Fibroblast of gingiva (primary cell): Measurements from ENCODE around the gene ST3GAL3.
"Not testable (repeated sequence)": the region's sequence is repeated elsewhere in the genome, so short reads cannot be mapped to it uniquely, and the experiment has no call there.

ENCODE experiments used
- DNase-seq: peaks from one replicate; pipeline ENCODE4 v3.0.0-alpha.2; 2011; ENCODE audit warnings: low read depth

ST3GAL3 gene

DNA sequence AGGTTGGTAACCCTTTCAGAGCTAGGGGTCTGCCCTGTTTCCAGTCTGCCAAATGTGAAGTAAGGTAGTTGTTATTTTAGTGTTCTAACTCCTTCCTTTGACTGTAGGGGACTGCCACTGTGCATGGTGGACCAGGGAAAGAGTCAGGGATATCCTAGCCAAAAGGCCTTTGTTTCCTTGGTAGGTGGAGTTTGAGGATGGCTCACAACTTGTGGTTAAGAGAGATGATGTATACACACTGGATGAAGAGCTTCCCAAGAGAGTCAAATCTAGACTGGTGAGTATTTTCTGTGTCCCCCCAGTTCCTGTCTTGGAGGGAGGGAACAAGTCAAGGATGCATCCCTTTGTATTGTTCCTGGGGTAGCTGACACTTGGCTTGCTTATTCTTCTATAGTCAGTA is 3.5 kb upstream of the ST3GAL3 start:
- no peak for DNase-seq

DNA sequence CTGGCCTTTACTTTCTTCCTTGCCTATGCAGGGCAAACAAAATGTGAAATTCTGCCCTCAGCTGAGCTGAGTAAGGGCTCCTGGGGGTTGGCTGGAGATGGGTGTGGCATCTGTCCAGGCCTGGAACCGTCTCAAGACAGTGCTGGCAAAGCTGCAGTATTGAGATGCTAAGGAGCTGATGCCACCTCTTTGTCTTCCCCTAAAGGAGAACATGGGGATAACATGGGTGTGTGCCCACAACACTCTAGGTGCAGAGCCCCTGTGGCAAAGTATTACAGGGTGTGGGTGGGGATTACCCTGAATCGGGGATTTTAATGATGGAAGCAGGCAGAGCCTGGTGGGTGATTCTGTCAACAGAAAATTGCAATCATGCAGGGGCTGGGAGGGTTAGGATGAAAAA is 2.5 kb upstream of the ST3GAL3 start:
- DNase-seq, result peak; percentile 89

GRCh38 chr1:43705334-43705733 is 2.0 kb upstream of the ST3GAL3 start:
- DNase-seq, result no peak

DNA sequence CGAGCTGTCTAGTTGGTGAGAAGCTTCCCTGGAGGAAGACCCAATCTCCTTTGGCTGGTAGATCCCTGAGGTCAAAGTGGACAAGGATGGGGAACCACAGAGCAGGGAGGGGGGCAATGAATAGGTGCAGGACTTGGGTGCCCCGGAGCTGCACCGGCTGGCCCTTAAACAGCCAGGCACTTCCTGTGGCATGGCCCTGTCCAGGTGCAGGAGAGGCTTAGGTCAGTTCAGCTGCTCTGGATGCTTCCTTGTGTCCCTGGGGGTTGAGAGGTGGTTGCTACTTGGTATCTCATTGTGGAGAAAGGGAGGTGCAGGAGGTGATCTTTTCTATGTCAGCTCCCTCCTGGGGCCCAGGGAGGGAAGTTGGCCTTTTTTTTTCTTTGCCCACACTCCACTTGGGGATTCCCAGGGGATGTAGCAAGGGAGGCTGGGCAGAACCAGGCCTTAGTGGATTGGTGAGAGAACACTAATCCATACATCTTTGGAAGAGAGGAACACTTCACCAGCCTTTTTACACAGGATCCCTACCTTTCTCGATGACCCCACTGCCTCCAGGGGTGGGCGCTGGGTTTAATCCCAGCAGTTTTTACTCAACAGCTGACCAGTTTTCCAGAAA is 1.2 kb upstream of the ST3GAL3 start:
- DNase-seq, result no peak

DNA sequence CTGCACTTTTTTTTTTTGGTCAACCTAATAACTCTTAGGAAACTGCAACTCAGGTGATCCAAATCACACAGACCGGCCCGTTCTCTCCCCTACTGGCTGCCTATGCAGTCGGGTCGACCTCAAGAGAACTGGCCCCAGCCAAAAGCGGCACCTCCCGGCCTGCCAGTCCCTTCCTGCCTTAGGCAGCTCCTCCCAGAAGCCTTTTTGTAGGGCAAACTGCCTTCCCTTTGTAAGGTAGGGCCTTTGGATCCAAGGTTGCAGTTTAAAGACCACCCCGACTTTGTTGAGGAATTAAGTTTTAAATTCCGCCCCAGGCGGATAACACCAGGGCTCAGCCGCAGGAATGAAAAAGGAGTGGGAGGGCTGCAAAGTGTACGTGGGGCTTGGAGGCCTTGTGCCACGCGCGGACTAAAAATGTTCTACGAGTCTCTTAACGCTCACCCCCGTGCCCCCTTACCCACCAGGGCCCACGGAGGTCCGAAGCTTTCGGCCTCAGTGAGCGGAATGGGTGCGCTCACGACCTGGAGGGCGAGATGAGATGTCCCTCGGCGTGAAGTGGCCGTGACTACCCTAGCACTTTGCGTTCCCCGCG is 642 bp upstream of the ST3GAL3 start:
- DNase-seq, result no peak

- DNase-seq, result peak; percentile 34
Observed at GRCh38 chr1:43708002-43708410, 670 bp downstream of the ST3GAL3 start.

DNA sequence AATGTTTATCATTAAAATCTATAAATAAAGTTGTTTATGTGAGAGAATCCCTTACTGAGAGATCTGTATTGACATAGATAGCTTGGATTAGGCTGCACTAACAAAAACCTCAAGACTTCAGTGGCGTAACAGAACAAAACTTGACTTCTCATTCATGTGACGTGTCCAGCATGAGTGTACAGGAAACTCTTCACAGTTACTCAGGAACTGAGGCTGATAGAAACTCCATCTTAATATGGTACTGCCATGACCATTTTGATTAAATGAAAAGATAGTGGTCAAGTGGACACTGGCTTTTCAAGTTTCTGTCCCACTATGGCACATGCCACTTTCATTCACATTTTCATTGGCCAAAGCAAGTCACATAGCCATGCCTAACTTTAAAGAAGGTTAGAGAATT is 3.7 kb downstream of the ST3GAL3 start:
- peak; percentile 72 for DNase-seq

DNA sequence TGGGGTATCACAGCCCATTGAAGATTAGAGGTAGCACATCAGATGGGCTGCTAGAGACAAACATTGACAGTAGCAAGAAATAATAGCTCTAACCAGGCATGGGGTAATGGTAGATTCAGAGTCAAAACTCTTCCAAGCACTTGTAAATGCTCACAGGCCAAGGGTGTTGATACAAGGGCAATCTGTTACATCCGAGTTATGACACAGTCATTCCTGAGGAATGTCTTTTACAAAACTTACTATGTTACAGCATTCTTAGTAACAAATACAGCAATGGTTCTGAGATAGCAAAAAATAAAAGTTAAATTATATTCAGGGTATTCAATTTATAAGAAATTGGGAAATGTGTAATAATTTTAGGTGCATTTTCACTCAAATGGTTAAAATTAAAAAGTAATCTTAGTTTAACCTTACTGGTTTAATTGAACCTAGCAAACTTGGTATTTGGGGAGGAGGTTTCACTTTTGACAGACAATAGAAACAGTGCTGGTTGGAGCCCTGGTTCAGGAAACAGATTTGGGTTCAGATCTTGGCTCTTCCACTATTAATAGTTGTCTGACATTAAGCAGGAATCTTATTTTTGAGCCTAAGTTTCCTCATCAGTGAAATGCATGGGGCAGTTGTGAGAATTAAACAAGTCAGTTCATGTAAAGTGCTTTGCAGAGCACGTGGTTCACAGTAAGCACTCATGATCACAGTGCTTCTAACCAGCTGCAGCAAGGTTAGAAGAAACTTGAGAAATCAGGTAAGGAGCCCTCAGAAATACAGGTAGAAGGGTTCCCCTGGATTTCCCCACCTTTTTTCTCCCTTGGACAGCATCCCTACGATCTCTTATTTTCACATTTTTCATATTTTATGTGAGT is 4.4 kb downstream of the ST3GAL3 start:
- peak; percentile 77 for DNase-seq

GRCh38 chr1:43716559-43717281 is 9.4 kb downstream of the ST3GAL3 start:
- no peak for DNase-seq

- peak; percentile 81 for DNase-seq
Observed at GRCh38 chr1:43719063-43719462, 11.7 kb downstream of the ST3GAL3 start.

- not testable (repeated sequence) for DNase-seq
Observed at GRCh38 chr1:43719670-43720419, 12.5 kb downstream of the ST3GAL3 start.

GRCh38 chr1:43722810-43723209 is 15.5 kb downstream of the ST3GAL3 start:
- DNase-seq, result no peak

- DNase-seq, result no peak
Observed at GRCh38 chr1:43729816-43730463, 22.6 kb downstream of the ST3GAL3 start.

DNA sequence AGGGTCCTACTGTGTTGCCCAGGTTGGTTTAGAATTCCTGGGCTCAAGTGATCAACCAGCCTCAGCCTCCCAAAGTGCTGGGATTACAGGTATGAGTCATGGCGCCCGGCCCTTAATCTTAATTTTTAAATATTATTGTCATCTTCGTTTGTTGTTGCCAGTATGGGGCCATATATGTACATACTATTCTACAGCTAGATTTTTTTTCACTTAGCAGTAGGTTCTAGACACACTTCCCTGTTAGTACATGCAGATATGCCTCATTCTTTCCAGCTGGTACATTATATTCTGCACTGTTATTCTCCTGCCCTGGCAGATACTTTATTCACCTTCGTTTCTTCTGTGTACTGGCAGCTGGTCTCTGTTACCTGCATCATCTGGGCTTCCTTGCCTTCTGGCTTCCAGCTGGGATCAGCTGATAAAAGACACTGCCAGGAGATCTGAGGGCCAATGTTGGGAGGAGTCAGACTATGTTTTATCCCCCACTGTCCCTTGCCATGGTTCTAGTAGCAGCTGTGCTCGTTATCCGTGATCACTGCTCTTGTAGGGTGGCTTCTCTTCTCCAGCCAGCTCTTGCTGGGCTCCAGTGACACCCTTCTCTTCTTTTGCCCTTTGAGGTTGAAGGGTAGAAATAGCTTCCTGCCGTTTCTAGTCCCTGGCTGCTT is 24.7 kb downstream of the ST3GAL3 start:
- DNase-seq, result no peak

DNA sequence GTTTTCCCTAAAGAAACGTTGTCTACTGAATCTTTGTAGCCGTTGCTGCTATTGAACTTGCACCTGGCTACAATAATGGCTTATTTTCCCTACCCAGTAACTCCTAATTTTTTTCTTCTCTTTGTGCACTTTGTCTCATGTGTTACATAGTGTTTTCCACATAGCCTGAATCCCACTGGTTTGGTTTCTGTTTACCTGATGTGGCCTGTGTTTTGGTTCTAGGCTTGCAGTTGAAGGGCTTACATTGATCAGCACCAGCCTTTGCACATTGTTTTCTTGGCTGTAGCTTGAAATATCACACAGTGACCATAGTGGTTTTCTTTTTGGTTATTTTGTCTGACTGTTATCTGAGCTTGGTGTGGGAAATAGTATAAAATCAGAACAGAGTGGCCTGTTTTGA is 29.5 kb downstream of the ST3GAL3 start:
- DNase-seq, result no peak

DNA sequence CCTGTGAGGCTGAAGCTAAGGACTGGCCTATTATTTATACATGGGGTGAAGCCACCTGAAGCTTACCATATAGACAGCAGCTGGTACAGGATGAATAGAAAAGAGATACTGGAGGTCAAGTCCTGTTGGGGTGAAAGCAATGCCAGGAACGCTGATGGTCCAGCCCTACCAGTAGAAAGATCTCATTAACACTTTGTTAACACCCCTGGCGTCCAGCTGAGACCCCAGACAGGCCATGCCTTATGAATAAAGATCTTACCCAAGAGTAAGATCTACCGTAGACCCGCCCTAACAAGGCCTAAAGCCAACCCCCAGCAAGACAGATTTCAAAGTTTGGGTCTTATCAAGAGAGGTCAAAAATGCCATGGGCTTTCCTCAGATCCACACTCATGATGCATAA is 34.7 kb downstream of the ST3GAL3 start:
- no peak for DNase-seq

DNA sequence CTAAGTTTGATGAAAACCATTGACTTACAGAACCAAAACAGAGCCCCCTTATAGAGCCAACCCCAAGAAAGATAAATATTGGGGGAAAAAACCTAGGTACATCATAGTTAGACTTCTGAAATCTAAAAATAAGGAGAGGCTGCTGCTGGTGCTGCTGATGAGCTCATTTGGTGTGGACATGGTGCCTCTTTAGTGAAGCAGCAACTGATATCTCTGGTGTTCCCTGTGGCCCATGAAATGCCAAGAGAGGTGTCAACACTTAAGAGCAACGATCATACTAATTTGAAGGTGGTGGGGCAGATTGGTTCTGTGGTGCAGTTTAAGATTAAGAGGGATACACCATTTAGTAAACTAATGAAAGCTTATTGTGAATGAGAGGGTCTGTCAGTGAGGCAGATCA is 35.9 kb downstream of the ST3GAL3 start:
- DNase-seq, result no peak

GRCh38 chr1:43747736-43748135 is 40.4 kb downstream of the ST3GAL3 start:
- no peak for DNase-seq

DNA sequence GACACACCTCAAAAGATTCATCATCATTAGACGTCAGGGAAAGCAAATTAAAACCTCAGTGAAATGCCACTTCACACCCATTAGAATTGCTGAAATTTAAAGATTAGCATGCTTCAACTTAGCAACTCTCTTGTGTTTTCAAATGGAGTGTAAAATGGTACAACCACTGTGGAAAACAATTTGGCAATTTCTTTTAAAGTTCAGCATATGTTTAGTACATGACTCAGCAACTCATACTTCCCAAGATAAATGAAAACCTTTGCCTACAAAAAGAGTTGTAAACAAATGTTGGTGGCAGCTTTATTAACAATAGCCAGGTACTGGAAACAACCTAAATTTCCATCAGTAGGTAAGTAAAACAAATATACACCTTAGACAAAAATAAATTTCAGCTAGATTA is 42.7 kb downstream of the ST3GAL3 start:
- peak; percentile 8 for DNase-seq

DNA sequence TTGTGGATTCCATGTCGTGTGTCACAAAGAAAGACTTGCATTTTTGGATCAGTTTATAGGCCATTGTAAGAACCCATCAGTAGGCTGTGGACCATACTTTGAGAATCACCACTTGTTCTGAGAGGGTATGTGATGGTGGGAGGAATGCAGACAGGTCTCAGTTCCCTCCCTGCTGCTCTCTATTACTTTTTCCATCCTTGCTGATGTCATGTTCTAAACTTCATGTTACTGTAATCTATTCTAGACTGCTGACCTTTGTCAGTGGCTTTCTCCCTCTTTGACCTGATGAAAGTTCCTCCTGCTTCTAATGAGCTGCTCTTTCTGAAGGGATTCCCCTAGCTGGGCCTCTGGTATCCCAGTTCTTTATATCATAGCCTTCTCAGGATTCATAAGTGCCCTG is 46.1 kb downstream of the ST3GAL3 start:
- DNase-seq, result no peak

GRCh38 chr1:43754892-43755291 is 47.6 kb downstream of the ST3GAL3 start:
- DNase-seq, result no peak
